ENCODE data around the gene RAP1A. TPM values are rescaled to one million over a fixed set of nuclear protein-coding genes. Genes with fewer than 3 reads are reported as not detected.

The RAP1A gene
- total and polyA plus RNA-seq, 2 donors (not counting 3 experiments of a cell fraction or from before 2014, with no cell fraction given): 17.8 to 56.4 TPM

DNA sequence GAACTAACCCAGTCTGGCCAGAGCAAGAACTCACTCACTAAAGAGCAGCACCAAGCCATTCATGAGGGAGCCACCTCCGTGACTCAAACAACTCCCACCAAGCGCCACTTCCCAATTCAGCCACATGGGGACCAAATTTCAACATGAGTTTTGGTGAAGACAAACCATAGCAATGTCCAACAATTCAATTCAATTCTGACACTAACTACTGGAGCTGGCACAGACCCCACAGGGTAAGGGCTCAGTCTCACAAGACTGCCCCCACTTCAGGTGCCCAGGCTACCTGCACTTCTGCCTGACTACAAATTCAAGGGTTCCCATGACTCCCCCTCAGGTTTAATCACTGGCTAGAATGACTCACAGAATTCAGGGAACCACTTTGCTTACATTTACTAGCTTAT lies 48.8 kb upstream of the RAP1A start:
- FAIRE-seq: no peak

DNA sequence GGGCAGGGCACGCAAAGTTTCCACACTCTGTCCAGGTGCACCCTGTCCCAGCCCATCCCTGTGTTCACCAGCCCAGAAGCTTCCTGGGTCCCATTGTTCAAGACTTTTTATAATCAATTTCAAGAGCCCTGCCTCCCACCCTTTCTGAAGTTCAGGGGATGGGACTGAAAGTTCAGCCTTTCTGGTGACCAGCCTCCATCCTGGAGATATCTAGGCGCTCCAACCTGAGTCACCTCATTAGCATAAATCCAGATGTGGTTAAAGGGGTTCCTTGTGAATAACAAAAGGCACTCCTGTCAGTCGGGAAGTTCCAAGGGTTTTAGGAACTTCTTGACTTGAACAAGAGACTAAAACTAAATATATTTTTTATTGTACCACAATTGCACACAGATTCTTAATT lies 48.4 kb upstream of the RAP1A start:
- dilution Hi-C loops (cut with MboI; ENCODE audit: extremely low pct_ligation_motif_present, low sequenced_read_pairs): no loop called here
- BruUV-seq (replicated peaks): no TSS peak
- TF ChIP-seq GATA2 (IDR thresholded peaks at IDR 0.05; ENCODE audit: insufficient read depth, insufficient read length, low read depth, low read length) (no peak), POLR2A (IDR thresholded peaks at IDR 0.05; ENCODE audit: low read depth, low read length) (no peak), JUN (IDR thresholded peaks at IDR 0.05; ENCODE audit: borderline replicate concordance, insufficient read depth, insufficient read length, low read depth) (no peak), POLR2AphosphoS5 (IDR thresholded peaks at IDR 0.05; ENCODE audit: insufficient read depth, low read depth, low read length) (no peak), FOS (IDR thresholded peaks at IDR 0.05; ENCODE audit: borderline replicate concordance, insufficient read depth, low read length) (no peak)
- TF ChIP-seq, protein P1, sequence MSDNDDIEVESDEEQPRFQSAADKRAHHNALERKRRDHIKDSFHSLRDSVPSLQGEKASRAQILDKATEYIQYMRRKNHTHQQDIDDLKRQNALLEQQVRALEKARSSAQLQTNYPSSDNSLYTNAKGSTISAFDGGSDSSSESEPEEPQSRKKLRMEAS (IDR thresholded peaks at IDR 0.05; ENCODE audit: insufficient read depth, insufficient read length): no peak

More for the DNA sequence above, 48.8 kb upstream of the RAP1A start:
- H3K27ac ChIP-seq (ENCODE audit: insufficient read depth, low read depth, low read length): no peak overlapping the region
- H3K79me2 ChIP-seq (ENCODE audit: control insufficient read depth, insufficient read depth, low read length): no peaks in the 10 kb centered on the region
- no peaks in the 10 kb centered on the region for H3K36me3 ChIP-seq (ENCODE audit: control insufficient read depth in 2 of 2, extremely low read depth in 1 of 2, insufficient read depth in 2 of 2, low read length in 2 of 2)
- no peak overlapping the region for H2AFZ ChIP-seq (ENCODE audit: low read depth, low read length)
- BruUV-seq (replicated peaks): no TSS peak
- no peak overlapping the region for H3K9ac ChIP-seq (replicated peaks; ENCODE audit: extremely low read depth, insufficient read depth, low read length)
- H3K27me3 ChIP-seq (ENCODE audit: control insufficient read depth in 2 of 2, insufficient read depth in 2 of 2, low read length in 2 of 2): peaks cover 2 to 3% of the 10 kb centered on the region in 2 experiments
- ChIA-PET POLR2A (no interaction called here), CTCF (interaction anchor here (1.9 kb wide), 1 partner anchor 63 kb away, joined by 8 read pairs; no protein-coding TSS in a partner anchor)
- no peaks in the 10 kb centered on the region for H3K4me1 ChIP-seq (ENCODE audit: control insufficient read depth, extremely low read depth, insufficient read depth, low read length)
- H3K4me3 ChIP-seq (replicated peaks in 1 of 3; ENCODE audit: insufficient read depth in 1 of 3, low read depth in 1 of 3, low read length in 3 of 3): no peak overlapping the region
- H3K4me2 ChIP-seq (ENCODE audit: insufficient read depth, low read length): no peak overlapping the region
- dilution Hi-C loops (cut with MboI; ENCODE audit: extremely low pct_ligation_motif_present, low sequenced_read_pairs): no loop called here
- H3K9me3 ChIP-seq (replicated peaks; ENCODE audit: control insufficient read depth, insufficient read depth, low read length): no peaks in the 10 kb centered on the region
- no peaks in the 10 kb centered on the region for H4K20me1 ChIP-seq (replicated peaks; ENCODE audit: control insufficient read depth, extremely low read depth, insufficient read depth, low read length)
- no peaks in the 10 kb centered on the region for H3K9me1 ChIP-seq (replicated peaks; ENCODE audit: control insufficient read depth, extremely low read depth, insufficient read depth, low read length)
- TF ChIP-seq, protein P2, sequence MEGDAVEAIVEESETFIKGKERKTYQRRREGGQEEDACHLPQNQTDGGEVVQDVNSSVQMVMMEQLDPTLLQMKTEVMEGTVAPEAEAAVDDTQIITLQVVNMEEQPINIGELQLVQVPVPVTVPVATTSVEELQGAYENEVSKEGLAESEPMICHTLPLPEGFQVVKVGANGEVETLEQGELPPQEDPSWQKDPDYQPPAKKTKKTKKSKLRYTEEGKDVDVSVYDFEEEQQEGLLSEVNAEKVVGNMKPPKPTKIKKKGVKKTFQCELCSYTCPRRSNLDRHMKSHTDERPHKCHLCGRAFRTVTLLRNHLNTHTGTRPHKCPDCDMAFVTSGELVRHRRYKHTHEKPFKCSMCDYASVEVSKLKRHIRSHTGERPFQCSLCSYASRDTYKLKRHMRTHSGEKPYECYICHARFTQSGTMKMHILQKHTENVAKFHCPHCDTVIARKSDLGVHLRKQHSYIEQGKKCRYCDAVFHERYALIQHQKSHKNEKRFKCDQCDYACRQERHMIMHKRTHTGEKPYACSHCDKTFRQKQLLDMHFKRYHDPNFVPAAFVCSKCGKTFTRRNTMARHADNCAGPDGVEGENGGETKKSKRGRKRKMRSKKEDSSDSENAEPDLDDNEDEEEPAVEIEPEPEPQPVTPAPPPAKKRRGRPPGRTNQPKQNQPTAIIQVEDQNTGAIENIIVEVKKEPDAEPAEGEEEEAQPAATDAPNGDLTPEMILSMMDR (IDR thresholded peaks at IDR 0.05; ENCODE audit: extremely low read depth in 1 of 2, insufficient read depth in 1 of 2, low read depth in 1 of 2, low read length in 2 of 2): peak; percentile 9 to 19
- no peak for TF ChIP-seq POLR2AphosphoS5 (IDR thresholded peaks at IDR 0.05; ENCODE audit: insufficient read depth, low read depth, low read length)
- DNase-seq (ENCODE audit: low read depth, low spot score): no peak
- intact Hi-C loops (cut with micrococcal nuclease): no loop called here

More for the DNA sequence above, 48.4 kb upstream of the RAP1A start:
- Histone ChIP-seq H2AFZ (ENCODE audit: low read depth, low read length) (no peak overlapping the region), H3K27ac (ENCODE audit: insufficient read depth, low read depth, low read length) (no peak overlapping the region), H3K79me2 (ENCODE audit: control insufficient read depth, insufficient read depth, low read length) (no peaks in the 10 kb centered on the region), H4K20me1 (replicated peaks; ENCODE audit: control insufficient read depth, extremely low read depth, insufficient read depth, low read length) (no peaks in the 10 kb centered on the region), H3K4me2 (ENCODE audit: insufficient read depth, low read length) (no peak overlapping the region), H3K4me1 (ENCODE audit: control insufficient read depth, extremely low read depth, insufficient read depth, low read length) (no peaks in the 10 kb centered on the region), H3K4me3 (replicated peaks in 1 of 3; ENCODE audit: insufficient read depth in 1 of 3, low read depth in 1 of 3, low read length in 3 of 3) (no peak overlapping the region), H3K9ac (replicated peaks; ENCODE audit: extremely low read depth, insufficient read depth, low read length) (no peak overlapping the region), H3K27me3 (ENCODE audit: control insufficient read depth in 2 of 2, insufficient read depth in 2 of 2, low read length in 2 of 2) (peaks cover 2 to 6% of the 10 kb centered on the region in 2 experiments), H3K9me3 (replicated peaks; ENCODE audit: control insufficient read depth, insufficient read depth, low read length) (no peaks in the 10 kb centered on the region), H3K36me3 (ENCODE audit: control insufficient read depth in 2 of 2, extremely low read depth in 1 of 2, insufficient read depth in 2 of 2, low read length in 2 of 2) (no peaks in the 10 kb centered on the region), H3K9me1 (replicated peaks; ENCODE audit: control insufficient read depth, extremely low read depth, insufficient read depth, low read length) (no peaks in the 10 kb centered on the region)
- FAIRE-seq: no peak
- intact Hi-C loops (cut with micrococcal nuclease): no loop called here
- POLR2A ChIA-PET: no interaction called here
- DNase-seq (ENCODE audit: low read depth, low spot score): no peak
- CTCF ChIA-PET: interaction anchor here (0.8 to 1.9 kb wide), 4 partner anchors 7 to 63 kb away, joined by 3 to 8 read pairs (median 3); no protein-coding TSS in a partner anchor
